B cell (primary cell): ENCODE results near the gene RAB6B. TPM values are rescaled to one million over a fixed set of nuclear protein-coding genes. Genes with fewer than 3 reads are reported as not detected.

Source experiments
- ATAC-seq: fragments of 200-7000 bp; cut with Tn5 transposase; one replicate; pipeline ENCODE4 v1.10.0; 2021; ENCODE audit warnings: low read depth, mild to moderate bottlenecking, moderate number of reproducible peaks, moderate library complexity
- CTCF ChIA-PET: fragments of 350-600 bp; sonication (Branson Sonifier 250); formaldehyde crosslinking; loops from one replicate; lab custom pipeline; 2021; ENCODE audit warnings: antibody characterized with exemption, inconsistent platforms; lab: Charles Lee
- POLR2A ChIA-PET: fragments of 350-600 bp; sonication (Branson Sonifier 250); formaldehyde crosslinking; loops from one replicate; lab custom pipeline; 2021; ENCODE audit warnings: antibody characterized with exemption; lab: Charles Lee
- DNase-seq: peaks from one replicate; pipeline ENCODE4 v3.0.0; 2013
- H2AFZ ChIP-seq: 2 replicates; pipeline ENCODE4 v1.6.1; 2012; ENCODE audit warnings: mild to moderate bottlenecking, low read depth, low read length; ENCODE audit not compliant: insufficient read depth, poor library complexity, severe bottlenecking
- H3K27ac ChIP-seq, 2 donors: 1 replicate in 1 of 2; 2 replicates in 1 of 2; pipeline ENCODE4 v1.5.1; 2012 to 2013; ENCODE audit warnings: low read length in 2 of 2, mild to moderate bottlenecking in 2 of 2, moderate library complexity in 1 of 2
- H3K27me3 ChIP-seq, 4 experiments: fragments of 200-600 bp in 1 of 4; sonication (generic) in 1 of 4; replicated peaks in 1 of 4; 1 replicate in 2 of 4; 2 replicates in 2 of 4; pipeline versions ENCODE4 v1.6.1 to v1.7.0; 2013 to 2016; ENCODE audit warnings: low read length in 3 of 4, mild to moderate bottlenecking in 2 of 4, mixed read lengths in 1 of 4, moderate library complexity in 1 of 4; ENCODE audit not compliant: insufficient read depth in 4 of 4, control insufficient read depth in 3 of 4; ENCODE audit errors: control extremely low read depth in 1 of 4
- H3K36me3 ChIP-seq, 2 experiments: replicated peaks in 1 of 2; 1 replicate in 1 of 2; 2 replicates in 1 of 2; pipeline versions ENCODE4 v1.6.1 to v1.7.1; 2013; ENCODE audit warnings: low read length in 1 of 2; ENCODE audit not compliant: insufficient read depth in 2 of 2, control insufficient read depth in 1 of 2; ENCODE audit errors: control extremely low read depth in 1 of 2, extremely low read depth in 1 of 2
- H3K4me1 ChIP-seq, 2 donors: fragments of 200-600 bp in 1 of 2; sonication (generic) in 1 of 2; 1 replicate in 1 of 2; 2 replicates in 1 of 2; pipeline versions ENCODE4 v1.5.1 to v1.6.1; 2013 to 2017; ENCODE audit warnings: low read length in 2 of 2; ENCODE audit not compliant: control insufficient read depth in 2 of 2, insufficient read depth in 2 of 2
- H3K4me2 ChIP-seq: replicated peaks from 2 replicates; pipeline ENCODE3; 2012; ENCODE audit warnings: mild to moderate bottlenecking, low read depth, low read length; ENCODE audit not compliant: poor library complexity, severe bottlenecking
- H3K4me3 ChIP-seq, 5 experiments: fragments of 200-600 bp in 1 of 5; sonication (generic) in 1 of 5; 1 replicate in 3 of 5; 2 replicates in 2 of 5; pipeline versions ENCODE4 v1.5.1 to v1.7.0; 2011 to 2016; ENCODE audit warnings: low read length in 4 of 5, mild to moderate bottlenecking in 4 of 5, low read depth in 2 of 5, control low read depth in 1 of 5, moderate library complexity in 1 of 5; ENCODE audit not compliant: insufficient read depth in 1 of 5; ENCODE audit errors: control extremely low read depth in 1 of 5, extremely low read depth in 1 of 5
- H3K79me2 ChIP-seq: fragments of 200-600 bp; sonication (generic); one replicate; pipeline ENCODE4 v1.6.0; 2016; ENCODE audit warnings: low read length; ENCODE audit not compliant: control insufficient read depth, insufficient read depth
- H3K9ac ChIP-seq: fragments of 200-600 bp; sonication (generic); 2 replicates; pipeline ENCODE4 v1.6.1; 2017; ENCODE audit warnings: mild to moderate bottlenecking, low read length, moderate library complexity
- H3K9me3 ChIP-seq, 3 donors: one replicate each; pipeline versions ENCODE4 v1.6.1 to v1.7.1; 2013; ENCODE audit warnings: low read length in 2 of 3; ENCODE audit not compliant: control insufficient read depth in 2 of 3, insufficient read depth in 1 of 3; ENCODE audit errors: control extremely low read depth in 1 of 3
- H4K20me1 ChIP-seq: 2 replicates; pipeline ENCODE4 v1.6.0; 2012; ENCODE audit warnings: mild to moderate bottlenecking, low read length; ENCODE audit not compliant: insufficient read depth, control insufficient read depth, poor library complexity, severe bottlenecking
- H3K27ac Mint-ChIP-seq: one replicate; pipeline ENCODE4 v1.8.0; 2021; ENCODE audit warnings: mixed read lengths
- H3K27me3 Mint-ChIP-seq: one replicate; pipeline ENCODE4 v1.8.0; 2021; ENCODE audit warnings: mixed read lengths
- H3K4me1 Mint-ChIP-seq: one replicate; pipeline ENCODE4 v1.8.0; 2021; ENCODE audit warnings: mixed read lengths
- H3K4me3 Mint-ChIP-seq: one replicate; pipeline ENCODE4 v1.8.0; 2021; ENCODE audit warnings: mixed read lengths
- H3K9me3 Mint-ChIP-seq: one replicate; pipeline ENCODE4 v1.8.0; 2022; ENCODE audit warnings: mixed read lengths; ENCODE audit not compliant: insufficient read depth
- EZH2 ChIP-seq: IDR thresholded peaks from 2 replicates; pipeline ENCODE4 v1.6.1; 2012; ENCODE audit warnings: borderline replicate concordance, low read depth, mild to moderate bottlenecking, moderate library complexity, low read length; ENCODE audit not compliant: insufficient read depth, poor library complexity, severe bottlenecking
- whole genome bisulfite sequencing: methylation state at CpG from one replicate; pipeline ENCODE4 v1.1.5; 2013; ENCODE audit warnings: missing lambda C conversion rate; ENCODE audit not compliant: insufficient coverage; 5-methylcytosine and 5-hydroxymethylcytosine counted together
- intact Hi-C: fragments of 100-400 bp; cut with micrococcal nuclease; formaldehyde crosslinking; loops from one replicate; pipeline ENCODE4 v1.10.0; 2022
- polyA plus RNA-seq: library from polyadenylated mRNA; depleted of rRNA; stranded (reverse); fragments of >200 nt; gene quantifications from 2 replicates; pipeline ENCODE4 v1.2.3, GENCODE V29; 2012
- total RNA-seq, 2 donors: library from RNA; stranded (reverse); fragments of 120-200 nt in 1 of 2; gene quantifications; 1 replicate in 1 of 2; 2 replicates in 1 of 2; pipeline versions ENCODE4 v1.2.3 to v1.2.4, GENCODE V29; 2013 to 2022
- TF ChIP-seq, protein P1 (sequence below): fragments of 200-600 bp; IDR thresholded peaks from one replicate; pipeline ENCODE4 v1.8.0; 2022; ENCODE audit warnings: antibody characterized with exemption, mild to moderate bottlenecking

The RAB6B gene
- total and polyA plus RNA-seq, 2 donors (not counting 1 experiment from before 2014, with no cell fraction given), result not detected

DNA sequence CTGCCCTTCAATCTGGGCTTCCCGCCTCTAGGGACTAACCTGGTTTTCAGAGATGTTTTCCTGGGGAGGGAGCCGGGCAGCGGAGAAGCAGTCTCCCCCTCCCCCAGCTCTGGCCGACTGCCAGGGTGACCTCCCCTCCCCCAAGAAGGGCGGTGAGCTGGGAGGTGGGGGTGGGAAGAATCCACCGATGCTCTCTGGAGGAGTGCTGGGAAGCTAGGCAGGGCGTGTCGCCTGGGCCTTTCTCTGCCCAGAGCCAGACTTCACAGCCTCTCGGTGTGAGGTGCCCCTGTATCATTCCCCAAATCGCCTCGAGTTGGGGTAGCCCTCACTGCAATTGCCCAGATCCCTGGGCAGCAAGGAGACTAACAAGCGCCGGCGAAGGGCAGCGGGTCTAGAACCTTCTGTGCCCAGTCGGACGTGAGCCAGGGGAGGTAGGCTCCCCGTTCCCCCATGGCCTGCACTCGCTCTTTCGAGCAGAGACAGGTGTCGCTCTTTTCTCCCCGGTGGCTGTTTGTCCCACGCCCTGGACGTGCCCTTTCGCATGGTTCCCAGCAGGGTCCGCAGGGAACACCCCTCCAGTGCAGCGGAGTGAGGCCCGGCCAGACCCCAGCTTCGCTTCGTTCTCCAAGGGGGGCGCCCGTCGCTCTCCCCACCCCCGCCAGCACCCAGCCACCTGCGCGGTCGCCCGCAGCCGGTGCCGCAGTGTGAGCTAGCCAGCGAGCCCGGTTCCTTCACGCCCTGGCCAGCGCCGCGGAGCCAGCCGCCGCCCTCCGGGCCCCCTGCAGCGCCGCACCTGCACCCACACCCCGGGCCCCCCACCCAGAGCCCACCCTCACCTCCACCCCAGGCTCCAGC is 1.1 kb downstream of the RAB6B start:
- Histone ChIP-seq H3K4me3 (no peak overlapping the region), H3K36me3 (no peaks in the 10 kb centered on the region), H4K20me1 (no peaks in the 10 kb centered on the region), H3K27me3 (peaks cover 0 to 31% (median 8%) of the 10 kb centered on the region in 4 experiments), H3K4me2 (no peak overlapping the region), H3K27ac (no peak overlapping the region), H3K79me2 (no peaks in the 10 kb centered on the region), H3K9ac (no peak overlapping the region), H2AFZ (no peak overlapping the region), H3K9me3 (no peaks in the 10 kb centered on the region), H3K4me1 (peaks cover 3% of the 10 kb centered on the region in 2 donors)
- Mint-ChIP-seq H3K9me3 (no peaks in the 10 kb centered on the region), H3K4me3 (no peak overlapping the region), H3K27me3 (peaks cover 55% of the 10 kb centered on the region), H3K27ac (no peak overlapping the region), H3K4me1 (peaks cover 16% of the 10 kb centered on the region)
- TF ChIP-seq EZH2, result no peak
- TF ChIP-seq, protein P1, sequence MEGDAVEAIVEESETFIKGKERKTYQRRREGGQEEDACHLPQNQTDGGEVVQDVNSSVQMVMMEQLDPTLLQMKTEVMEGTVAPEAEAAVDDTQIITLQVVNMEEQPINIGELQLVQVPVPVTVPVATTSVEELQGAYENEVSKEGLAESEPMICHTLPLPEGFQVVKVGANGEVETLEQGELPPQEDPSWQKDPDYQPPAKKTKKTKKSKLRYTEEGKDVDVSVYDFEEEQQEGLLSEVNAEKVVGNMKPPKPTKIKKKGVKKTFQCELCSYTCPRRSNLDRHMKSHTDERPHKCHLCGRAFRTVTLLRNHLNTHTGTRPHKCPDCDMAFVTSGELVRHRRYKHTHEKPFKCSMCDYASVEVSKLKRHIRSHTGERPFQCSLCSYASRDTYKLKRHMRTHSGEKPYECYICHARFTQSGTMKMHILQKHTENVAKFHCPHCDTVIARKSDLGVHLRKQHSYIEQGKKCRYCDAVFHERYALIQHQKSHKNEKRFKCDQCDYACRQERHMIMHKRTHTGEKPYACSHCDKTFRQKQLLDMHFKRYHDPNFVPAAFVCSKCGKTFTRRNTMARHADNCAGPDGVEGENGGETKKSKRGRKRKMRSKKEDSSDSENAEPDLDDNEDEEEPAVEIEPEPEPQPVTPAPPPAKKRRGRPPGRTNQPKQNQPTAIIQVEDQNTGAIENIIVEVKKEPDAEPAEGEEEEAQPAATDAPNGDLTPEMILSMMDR, result no peak
- DNase-seq (no peak), ATAC-seq (no peak)
- ChIA-PET POLR2A (no interaction called here), CTCF (no interaction called here)
- 22% methylated on average over 47 of the region's 52 CpGs for WGBS
- intact Hi-C loops, result no loop called here

DNA sequence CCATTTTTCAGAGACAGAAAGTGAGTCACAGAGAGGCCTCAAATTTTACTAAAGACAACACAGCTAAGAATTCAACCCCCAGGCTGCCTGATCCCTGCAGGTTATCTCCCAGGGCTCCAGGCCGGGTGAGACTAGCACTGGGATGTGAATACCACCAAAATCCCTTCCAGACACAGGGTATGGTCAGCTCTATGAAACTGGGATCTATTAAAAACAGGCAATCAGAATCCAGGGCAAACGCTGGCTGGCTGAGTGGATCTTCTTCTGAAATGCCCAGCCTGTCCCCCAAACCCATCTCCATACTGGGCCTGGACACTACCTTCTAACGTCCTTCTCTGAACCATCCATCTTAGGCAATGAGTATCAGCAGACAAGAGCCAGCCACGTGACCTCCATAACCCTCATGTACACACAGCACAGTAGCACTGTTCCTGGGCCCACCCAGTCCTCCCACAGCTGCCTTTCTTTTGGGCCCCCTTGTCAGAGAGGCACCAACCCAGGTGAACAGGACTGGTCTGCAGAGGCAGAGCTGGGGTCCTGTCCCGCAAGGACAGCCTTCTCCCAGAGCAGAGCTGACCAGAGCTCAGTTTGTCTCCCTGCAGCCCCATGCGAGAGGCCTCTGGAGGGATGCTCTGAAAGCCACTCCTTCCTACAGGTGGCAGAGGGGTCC is 1.9 kb downstream of the RAB6B start:
- Mint-ChIP-seq H3K9me3 (no peaks in the 10 kb centered on the region), H3K4me3 (peak overlapping the region; percentile 32), H3K27ac (no peak overlapping the region), H3K4me1 (peaks cover 16% of the 10 kb centered on the region), H3K27me3 (peaks cover 51% of the 10 kb centered on the region)
- H3K4me3 ChIP-seq, result no peak overlapping the region
- TF ChIP-seq EZH2, result no peak
- TF ChIP-seq, protein P1, result no peak
- no peaks in the 10 kb centered on the region for H3K79me2 ChIP-seq
- peaks cover 0 to 31% (median 8%) of the 10 kb centered on the region in 4 experiments for H3K27me3 ChIP-seq
- H3K27ac ChIP-seq, result no peak overlapping the region
- DNase-seq (no peak), ATAC-seq (no peak)
- no peak overlapping the region for H3K4me2 ChIP-seq
- intact Hi-C loops, result no loop called here
- H3K36me3 ChIP-seq, result no peaks in the 10 kb centered on the region
- no peak overlapping the region for H2AFZ ChIP-seq
- WGBS, result 85% methylated on average over 6 of the region's 6 CpGs
- H3K9ac ChIP-seq, result no peak overlapping the region
- H3K9me3 ChIP-seq, result no peaks in the 10 kb centered on the region
- H3K4me1 ChIP-seq, result peaks cover 3% of the 10 kb centered on the region in 2 donors
- POLR2A ChIA-PET, result no interaction called here
- CTCF ChIA-PET, result no interaction called here
- H4K20me1 ChIP-seq, result no peaks in the 10 kb centered on the region
